Thoracic aorta (tissue), 2 donors: ENCODE measurements around the gene SCD. TPM values are rescaled to one million over a fixed set of nuclear protein-coding genes. Genes with fewer than 3 reads are reported as not detected.

Source experiments
- ATAC-seq: fragments of 150-250 bp; one replicate; pipeline ENCODE4 v1.8.0; 2017; ENCODE audit warnings: low read depth; ENCODE audit not compliant: insufficient number of reproducible peaks, low FRiP score
- DNase-seq: peaks from one replicate; pipeline ENCODE4 v3.0.0-alpha.2; 2020; ENCODE audit warnings: low spot score
- H3K27ac ChIP-seq, 2 donors: fragments of 200-600 bp; sonication (generic); 1 replicate in 1 of 2; 2 replicates in 1 of 2; pipeline ENCODE4 v1.5.1; 2016; ENCODE audit warnings: mild to moderate bottlenecking in 2 of 2, moderate library complexity in 2 of 2
- H3K27me3 ChIP-seq: fragments of 200-600 bp; sonication (generic); replicated peaks from 2 replicates; pipeline ENCODE4 v1.6.0; 2016; ENCODE audit warnings: mild to moderate bottlenecking; ENCODE audit not compliant: insufficient read depth
- H3K36me3 ChIP-seq: fragments of 200-600 bp; sonication (generic); one replicate; pipeline ENCODE4 v1.5.1; 2016
- H3K4me1 ChIP-seq, 2 donors: fragments of 200-600 bp; sonication (generic); 1 replicate in 1 of 2; 2 replicates in 1 of 2; pipeline versions ENCODE4 v1.5.1 to v1.6.0; 2016; ENCODE audit warnings: low read depth in 2 of 2, mild to moderate bottlenecking in 1 of 2; ENCODE audit not compliant: control insufficient read depth in 1 of 2
- H3K4me3 ChIP-seq: fragments of 200-600 bp; sonication (generic); 2 replicates; pipeline ENCODE4 v1.5.1; 2016; ENCODE audit warnings: mild to moderate bottlenecking
- H3K9me3 ChIP-seq: fragments of 200-600 bp; sonication (generic); 2 replicates; pipeline ENCODE4 v1.5.1; 2016
- total RNA-seq, 2 donors: library from RNA; depleted of rRNA; stranded (reverse); fragments of >200 nt; gene quantifications; one replicate each; pipeline versions ENCODE4 v1.1.0 to v1.2.3, GENCODE V29; 2016
- TF ChIP-seq, protein P1 (sequence below): fragments of 200-600 bp; sonication (generic); IDR thresholded peaks from one replicate; pipeline ENCODE4 v1.5.1; 2019; ENCODE audit warnings: antibody characterized with exemption

The SCD gene
- total RNA-seq, 2 donors from 2014 or later: 12.8 to 16.7 TPM

DNA sequence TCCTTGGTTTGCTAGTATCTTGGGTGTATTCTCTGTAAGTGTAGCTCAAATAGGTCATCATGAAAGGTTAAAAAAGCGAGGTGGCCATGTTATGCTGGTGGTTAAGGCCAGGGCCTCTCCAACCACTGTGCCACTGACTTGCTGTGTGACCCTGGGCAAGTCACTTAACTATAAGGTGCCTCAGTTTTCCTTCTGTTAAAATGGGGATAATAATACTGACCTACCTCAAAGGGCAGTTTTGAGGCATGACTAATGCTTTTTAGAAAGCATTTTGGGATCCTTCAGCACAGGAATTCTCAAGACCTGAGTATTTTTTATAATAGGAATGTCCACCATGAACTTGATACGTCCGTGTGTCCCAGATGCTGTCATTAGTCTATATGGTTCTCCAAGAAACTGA, 17.1 kb downstream of the SCD start:
- Histone ChIP-seq H3K4me3 (no peak overlapping the region), H3K9me3 (no peaks in the 10 kb centered on the region), H3K4me1 (peaks cover 0 to 10% of the 10 kb centered on the region in 2 donors), H3K36me3 (no peaks in the 10 kb centered on the region), H3K27me3 (no peaks in the 10 kb centered on the region), H3K27ac (no peak overlapping the region)
- TF ChIP-seq, protein P1, sequence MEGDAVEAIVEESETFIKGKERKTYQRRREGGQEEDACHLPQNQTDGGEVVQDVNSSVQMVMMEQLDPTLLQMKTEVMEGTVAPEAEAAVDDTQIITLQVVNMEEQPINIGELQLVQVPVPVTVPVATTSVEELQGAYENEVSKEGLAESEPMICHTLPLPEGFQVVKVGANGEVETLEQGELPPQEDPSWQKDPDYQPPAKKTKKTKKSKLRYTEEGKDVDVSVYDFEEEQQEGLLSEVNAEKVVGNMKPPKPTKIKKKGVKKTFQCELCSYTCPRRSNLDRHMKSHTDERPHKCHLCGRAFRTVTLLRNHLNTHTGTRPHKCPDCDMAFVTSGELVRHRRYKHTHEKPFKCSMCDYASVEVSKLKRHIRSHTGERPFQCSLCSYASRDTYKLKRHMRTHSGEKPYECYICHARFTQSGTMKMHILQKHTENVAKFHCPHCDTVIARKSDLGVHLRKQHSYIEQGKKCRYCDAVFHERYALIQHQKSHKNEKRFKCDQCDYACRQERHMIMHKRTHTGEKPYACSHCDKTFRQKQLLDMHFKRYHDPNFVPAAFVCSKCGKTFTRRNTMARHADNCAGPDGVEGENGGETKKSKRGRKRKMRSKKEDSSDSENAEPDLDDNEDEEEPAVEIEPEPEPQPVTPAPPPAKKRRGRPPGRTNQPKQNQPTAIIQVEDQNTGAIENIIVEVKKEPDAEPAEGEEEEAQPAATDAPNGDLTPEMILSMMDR: no peak
- DNase-seq (no peak), ATAC-seq (no peak)

DNA sequence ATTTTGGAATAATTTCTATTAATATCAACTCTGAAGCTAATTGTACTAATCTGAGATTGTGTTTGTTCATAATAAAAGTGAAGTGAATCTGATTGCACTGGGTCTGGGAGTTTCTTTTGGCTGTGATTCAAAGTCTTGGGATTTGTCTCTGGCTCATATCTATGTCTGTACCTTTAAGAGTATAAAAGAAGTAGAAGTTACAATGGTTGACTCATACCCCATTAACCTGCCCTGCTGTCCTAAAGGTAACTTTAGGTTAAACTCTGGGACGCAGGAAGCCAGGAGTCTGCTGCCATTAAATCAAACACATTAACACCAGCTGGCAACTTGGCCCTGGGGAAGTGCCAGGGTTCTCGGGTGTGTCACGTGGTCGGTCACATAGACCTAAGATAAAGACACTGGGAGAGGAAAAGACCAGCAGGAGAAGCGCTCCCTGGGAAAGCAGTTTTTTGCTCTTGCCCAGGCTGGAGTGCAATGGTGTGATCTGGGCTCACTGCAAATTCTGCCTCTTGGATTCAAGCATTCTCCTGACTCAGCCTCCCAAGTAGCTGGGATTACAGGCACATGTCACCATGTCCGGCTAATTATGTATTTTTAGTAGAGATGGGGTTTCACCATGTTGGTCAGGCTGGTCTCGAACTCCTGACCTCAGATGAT, 17.8 kb downstream of the SCD start:
- ATAC-seq (peak; percentile 47), DNase-seq (no peak)
- Histone ChIP-seq H3K27me3 (no peaks in the 10 kb centered on the region), H3K27ac (peak overlapping the region in 1 of 2 donors; percentile 48), H3K36me3 (no peaks in the 10 kb centered on the region), H3K4me1 (peaks cover 0 to 10% of the 10 kb centered on the region in 2 donors), H3K4me3 (peak overlapping the region; percentile 29), H3K9me3 (no peaks in the 10 kb centered on the region)
- TF ChIP-seq, protein P1: no peak

DNA sequence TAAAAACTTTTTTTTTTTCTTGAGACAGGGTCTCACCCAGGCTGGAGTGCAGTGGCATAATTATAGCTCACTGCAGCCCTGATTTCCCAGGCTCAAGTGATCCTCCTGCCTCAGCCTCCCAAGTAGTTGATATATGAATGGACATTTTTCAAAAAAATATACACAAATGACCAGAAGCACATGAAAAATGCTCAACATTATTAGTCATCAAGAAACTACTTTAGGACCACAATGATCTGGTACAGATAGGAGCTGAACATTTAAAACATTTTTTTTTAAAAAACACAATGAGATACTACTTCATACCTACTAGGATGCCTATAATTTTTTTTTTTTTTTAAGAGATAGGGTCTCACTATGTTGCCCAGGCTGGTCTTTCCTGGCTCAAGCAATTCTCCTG, 21.7 kb downstream of the SCD start:
- H3K9me3 ChIP-seq: no peaks in the 10 kb centered on the region
- peaks cover 14 to 40% of the 10 kb centered on the region in 2 donors for H3K4me1 ChIP-seq
- H3K4me3 ChIP-seq: no peak overlapping the region
- TF ChIP-seq, protein P1: no peak
- ATAC-seq: no peak
- no peaks in the 10 kb centered on the region for H3K27me3 ChIP-seq
- DNase-seq: no peak
- no peak overlapping the region for H3K27ac ChIP-seq
- H3K36me3 ChIP-seq: no peaks in the 10 kb centered on the region

GRCh38 chr10:100370714-100371481, 23.9 kb downstream of the SCD start:
- Histone ChIP-seq H3K9me3 (no peaks in the 10 kb centered on the region), H3K4me1 (peaks cover 19 to 41% of the 10 kb centered on the region in 2 donors), H3K27me3 (no peaks in the 10 kb centered on the region), H3K36me3 (no peaks in the 10 kb centered on the region), H3K27ac (peak overlapping the region; percentile 59 to 99), H3K4me3 (peak overlapping the region; percentile 27)
- DNase-seq: peak; percentile 26
- peak; percentile 42 for ATAC-seq
- TF ChIP-seq, protein P1: no peak

DNA sequence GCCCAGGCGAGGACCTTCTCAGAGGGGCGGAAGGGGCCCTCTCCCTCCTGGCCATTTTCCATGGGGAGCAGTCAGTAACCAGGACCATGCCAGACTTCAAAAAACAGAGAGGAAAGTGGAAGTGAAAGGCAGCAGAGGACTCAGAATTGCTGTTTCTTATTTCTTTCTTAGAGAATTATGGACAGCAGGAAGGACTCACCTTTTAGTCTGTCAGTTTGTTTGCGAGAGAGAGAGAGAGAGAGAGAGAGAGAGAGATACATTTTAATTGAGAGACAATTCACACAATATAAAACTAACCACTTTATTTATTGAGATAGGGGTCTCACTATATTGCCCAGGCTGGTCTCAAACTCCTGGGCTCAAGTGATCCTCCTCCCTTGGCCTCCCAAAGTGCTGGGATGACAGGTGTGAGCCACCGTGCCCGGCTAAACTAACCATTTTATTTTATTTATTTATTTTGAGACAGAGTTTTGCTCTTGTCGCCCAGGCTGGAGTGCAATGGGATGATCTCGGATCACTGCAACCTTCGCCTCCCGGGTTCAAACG, 24.5 kb downstream of the SCD start:
- Histone ChIP-seq H3K4me3 (peak overlapping the region; percentile 27), H3K9me3 (no peaks in the 10 kb centered on the region), H3K27me3 (no peaks in the 10 kb centered on the region), H3K36me3 (no peaks in the 10 kb centered on the region), H3K27ac (peak overlapping the region; percentile 59 to 99), H3K4me1 (peaks cover 19 to 41% of the 10 kb centered on the region in 2 donors)
- DNase-seq: no peak
- TF ChIP-seq, protein P1: no peak
- ATAC-seq: no peak
